ENCODE results near the gene C10orf53.
"Not testable (repeated sequence)": the region's sequence is repeated elsewhere in the genome, so short reads cannot be mapped to it uniquely, and the experiment has no call there.

Gene C10orf53

DNA sequence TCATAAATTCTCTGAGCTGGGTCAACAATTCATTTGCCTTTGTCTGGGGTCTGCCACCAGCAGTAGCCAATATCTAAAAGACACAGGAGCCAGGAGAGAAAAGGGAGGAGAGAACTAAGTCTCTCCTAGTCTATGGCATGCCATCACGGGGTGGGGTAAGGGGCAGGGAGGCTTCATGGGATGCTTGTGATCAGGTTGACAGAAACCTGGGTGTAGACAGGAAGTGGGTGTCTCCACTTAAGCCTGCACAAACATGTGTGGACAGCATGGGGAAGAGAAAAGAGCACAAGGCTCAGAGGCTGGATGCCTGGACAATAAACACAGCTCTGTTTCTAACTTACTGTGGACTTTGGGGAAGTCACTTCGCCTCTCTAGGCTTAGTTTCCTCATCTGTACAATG lies 11.5 kb upstream of the C10orf53 start:
- H3K4me2 ChIP-seq = no peak overlapping the region
- H3K9me3 ChIP-seq (replicated peaks in 1 of 11) = peaks cover 0 to 7% (median 0%) of the 10 kb centered on the region in 11 experiments; a peak in 1 of 22 replicates
- TF ChIP-seq Cebpa-rat (IDR thresholded peaks at IDR 0.05) = no peak
- H4K20me1 ChIP-seq = no peaks in the 10 kb centered on the region
- H3K27ac ChIP-seq = no peak overlapping the region
- no peaks in the 10 kb centered on the region for H3K36me3 ChIP-seq
- no peaks in the 10 kb centered on the region for H3K27me3 ChIP-seq
- H3K9ac ChIP-seq = no peak overlapping the region
- no peaks in the 10 kb centered on the region; a peak in 1 of 20 replicates for H3K4me1 ChIP-seq
- H3K4me3 ChIP-seq = no peak overlapping the region

GRCh38 chr10:49668684-49669083 lies 10.8 kb upstream of the C10orf53 start:
- H3K27ac ChIP-seq = no peak overlapping the region
- no peaks in the 10 kb centered on the region for H4K20me1 ChIP-seq
- H3K9ac ChIP-seq = no peak overlapping the region
- H3K36me3 ChIP-seq = no peaks in the 10 kb centered on the region
- no peaks in the 10 kb centered on the region; a peak in 1 of 20 replicates for H3K4me1 ChIP-seq
- no peaks in the 10 kb centered on the region for H3K27me3 ChIP-seq
- H3K9me3 ChIP-seq (replicated peaks in 1 of 11) = peaks cover 0 to 7% (median 0%) of the 10 kb centered on the region in 11 experiments; a peak in 1 of 22 replicates
- no peak for TF ChIP-seq Cebpa-rat (IDR thresholded peaks at IDR 0.05)
- peak overlapping the region in 1 of 11 experiments; percentile 3; a peak in 2 of 22 replicates for H3K4me2 ChIP-seq
- no peak overlapping the region for H3K4me3 ChIP-seq

GRCh38 chr10:49678827-49679479 lies 498 bp upstream of the C10orf53 start:
- no peaks in the 10 kb centered on the region for H3K27me3 ChIP-seq
- no peak overlapping the region for H3K4me3 ChIP-seq
- H3K4me1 ChIP-seq = no peaks in the 10 kb centered on the region
- no peak overlapping the region for H3K27ac ChIP-seq
- no peak overlapping the region for H3K9ac ChIP-seq
- no peak for TF ChIP-seq Cebpa-rat (IDR thresholded peaks at IDR 0.05)
- no peaks in the 10 kb centered on the region for H4K20me1 ChIP-seq
- peaks cover 16 to 33% (median 25%) of the 10 kb centered on the region in 11 experiments for H3K9me3 ChIP-seq (replicated peaks in 1 of 11)
- H3K36me3 ChIP-seq = no peaks in the 10 kb centered on the region
- no peak overlapping the region for H3K4me2 ChIP-seq

- H3K36me3 ChIP-seq, H3K4me3 ChIP-seq, H4K20me1 ChIP-seq, H3K4me1 ChIP-seq, H3K9ac ChIP-seq, H3K27ac ChIP-seq, H3K27me3 ChIP-seq, H3K4me2 ChIP-seq: not testable (repeated sequence)
- peaks cover 29 to 50% (median 39%) of the 10 kb centered on the region in 11 experiments for H3K9me3 ChIP-seq (replicated peaks in 1 of 11)
Measured at GRCh38 chr10:49682449-49682848, 3.0 kb downstream of the C10orf53 start.

- Histone ChIP-seq H3K4me3 (no peak overlapping the region), H3K4me1 (no peaks in the 10 kb centered on the region), H3K9ac (no peak overlapping the region), H3K9me3 (replicated peaks in 1 of 11) (peaks cover 34 to 55% (median 41%) of the 10 kb centered on the region in 11 experiments), H3K4me2 (no peak overlapping the region), H3K27ac (no peak overlapping the region), H3K27me3 (no peaks in the 10 kb centered on the region), H3K36me3 (no peaks in the 10 kb centered on the region), H4K20me1 (no peaks in the 10 kb centered on the region)
- no peak for TF ChIP-seq Cebpa-rat (IDR thresholded peaks at IDR 0.05)
Measured at GRCh38 chr10:49682879-49683278, 3.4 kb downstream of the C10orf53 start.

DNA sequence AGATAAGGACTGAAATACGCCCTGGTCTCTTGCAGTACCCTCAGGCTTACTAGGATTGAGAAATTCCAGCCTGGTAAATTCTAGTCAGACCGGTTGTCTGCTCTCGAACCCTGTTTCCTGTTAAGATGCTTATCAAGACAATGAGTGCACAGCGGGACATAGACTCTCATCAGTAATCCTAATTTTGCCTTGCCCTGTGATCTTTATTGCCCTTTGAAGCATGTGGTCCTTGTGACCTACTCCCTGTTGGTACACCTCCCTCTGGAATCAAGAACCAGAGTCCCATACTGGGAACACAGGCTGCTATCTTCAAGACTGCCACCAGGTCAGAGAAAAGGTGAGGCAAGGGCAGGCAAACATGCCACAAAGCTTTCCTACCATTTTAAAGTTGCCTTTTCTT lies 7.2 kb downstream of the C10orf53 start:
- Histone ChIP-seq H3K4me2 (no peak overlapping the region), H3K4me3 (no peak overlapping the region), H3K36me3 (no peaks in the 10 kb centered on the region), H3K4me1 (no peaks in the 10 kb centered on the region), H3K9me3 (replicated peaks in 1 of 11) (peaks cover 25 to 42% (median 29%) of the 10 kb centered on the region in 11 experiments), H3K27ac (no peak overlapping the region), H4K20me1 (no peaks in the 10 kb centered on the region), H3K27me3 (peaks cover 14 to 32% (median 29%) of the 10 kb centered on the region in 11 experiments; a peak in 21 of 22 replicates), H3K9ac (no peak overlapping the region)
- no peak for TF ChIP-seq Cebpa-rat (IDR thresholded peaks at IDR 0.05)

DNA sequence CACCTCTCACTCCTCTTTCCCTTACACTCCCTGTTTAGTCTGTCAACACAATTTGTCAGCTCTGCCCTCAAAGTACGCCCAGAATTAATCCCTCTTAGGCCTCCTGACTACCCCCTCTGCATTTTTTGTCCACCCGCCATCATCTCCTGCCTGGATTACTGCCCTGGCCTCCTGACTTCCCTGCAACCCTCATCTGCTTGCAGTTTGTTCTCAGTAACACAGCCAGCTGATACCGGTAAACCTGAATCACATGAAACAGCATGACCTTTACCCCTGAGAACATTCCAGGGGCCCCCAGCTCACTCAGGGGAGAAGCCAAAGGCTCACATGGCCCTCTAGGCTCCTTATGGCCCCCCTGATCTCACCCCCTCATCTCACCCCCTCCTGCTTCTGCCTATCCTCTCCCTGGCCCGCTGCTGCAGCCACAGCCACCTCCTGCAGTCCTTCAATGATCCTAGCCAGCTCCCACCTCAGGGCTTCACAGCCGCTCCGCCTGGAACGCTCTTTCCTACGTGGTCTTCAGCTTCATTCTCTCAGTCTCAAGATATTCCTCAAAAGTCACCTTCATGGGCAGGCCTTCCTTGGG lies 8.9 kb downstream of the C10orf53 start:
- Histone ChIP-seq H3K4me1 (no peaks in the 10 kb centered on the region), H3K4me2 (no peak overlapping the region), H3K4me3 (no peak overlapping the region), H3K9me3 (replicated peaks in 1 of 11) (peaks cover 16 to 33% (median 22%) of the 10 kb centered on the region in 11 experiments), H3K36me3 (no peaks in the 10 kb centered on the region), H3K9ac (no peak overlapping the region), H3K27ac (no peak overlapping the region), H4K20me1 (no peaks in the 10 kb centered on the region), H3K27me3 (peaks cover 14 to 35% (median 29%) of the 10 kb centered on the region in 11 experiments; a peak in 21 of 22 replicates)
- no peak for TF ChIP-seq Cebpa-rat (IDR thresholded peaks at IDR 0.05)

DNA sequence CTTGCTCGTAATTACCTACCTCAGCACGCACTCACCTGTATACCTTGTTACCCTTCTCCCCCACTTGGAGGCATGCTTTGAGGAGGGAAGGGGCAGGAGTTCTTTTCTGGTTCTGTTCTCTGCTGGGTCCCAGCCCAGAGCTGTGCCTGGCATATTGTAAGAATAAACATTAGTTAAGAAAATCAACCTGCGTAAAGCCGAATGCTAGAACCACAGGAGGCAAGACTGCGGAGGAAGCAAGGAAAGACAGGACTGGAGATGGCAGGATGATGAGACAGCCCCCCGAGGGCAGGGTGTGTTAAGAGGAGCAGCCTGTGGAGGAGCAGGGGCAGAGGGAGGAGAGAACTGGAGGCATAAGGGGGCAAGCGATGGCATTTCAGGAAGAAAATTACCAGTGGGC lies 9.5 kb downstream of the C10orf53 start:
- Histone ChIP-seq H3K4me1 (no peaks in the 10 kb centered on the region), H4K20me1 (no peaks in the 10 kb centered on the region), H3K4me3 (no peak overlapping the region), H3K9ac (no peak overlapping the region), H3K27me3 (peaks cover 14 to 35% (median 29%) of the 10 kb centered on the region in 11 experiments; a peak in 21 of 22 replicates), H3K4me2 (no peak overlapping the region), H3K36me3 (no peaks in the 10 kb centered on the region), H3K9me3 (replicated peaks in 1 of 11) (peaks cover 16 to 31% (median 25%) of the 10 kb centered on the region in 11 experiments), H3K27ac (no peak overlapping the region)
- no peak for TF ChIP-seq Cebpa-rat (IDR thresholded peaks at IDR 0.05)

- Histone ChIP-seq H3K9ac (no peak overlapping the region), H3K27me3 (peaks cover 14 to 35% (median 29%) of the 10 kb centered on the region in 11 experiments; a peak in 21 of 22 replicates), H3K36me3 (no peaks in the 10 kb centered on the region), H4K20me1 (no peaks in the 10 kb centered on the region), H3K9me3 (replicated peaks in 1 of 11) (peaks cover 16 to 31% (median 25%) of the 10 kb centered on the region in 11 experiments), H3K4me1 (no peaks in the 10 kb centered on the region), H3K4me2 (no peak overlapping the region), H3K27ac (no peak overlapping the region), H3K4me3 (no peak overlapping the region)
- no peak for TF ChIP-seq Cebpa-rat (IDR thresholded peaks at IDR 0.05)
Measured at GRCh38 chr10:49689882-49690510, 10.5 kb downstream of the C10orf53 start.
